PC-9 (cell line): Measurements from ENCODE around the gene DHRS7C. TPM values are rescaled to one million over a fixed set of nuclear protein-coding genes. Genes with fewer than 3 reads are reported as not detected.

Experiments
- BruUV-seq: library from RNA; stranded (reverse); fragments of 400-500 nt; replicated peaks from 2 replicates; lab custom pipeline; 2021; lab: Mats Ljungman, UMichigan
- CTCF ChIA-PET: fragments of 300-600 bp; sonication (Branson Sonifier 250); formaldehyde crosslinking; loops from one replicate; lab custom pipeline; 2022; ENCODE audit warnings: antibody characterized with exemption; lab: Charles Lee
- POLR2A ChIA-PET: fragments of 300-600 bp; sonication (Branson Sonifier 250); formaldehyde crosslinking; loops from one replicate; lab custom pipeline; 2022; ENCODE audit warnings: antibody characterized with exemption; ENCODE audit not compliant: unreplicated experiment; lab: Charles Lee
- DNase-seq, 2 experiments: peaks; one replicate each; pipeline versions ENCODE4 v3.0.0 to v3.0.0-alpha.2; 2015 to 2022; ENCODE audit warnings: mixed read lengths in 1 of 2
- H2AFZ ChIP-seq: fragments of 200-600 bp; sonication (generic); 2 replicates; pipeline ENCODE4 v1.8.1; 2017; ENCODE audit warnings: antibody characterized with exemption
- H3F3A ChIP-seq: fragments of 200-600 bp; sonication (generic); 2 replicates; pipeline ENCODE4 v1.8.1; 2017; ENCODE audit warnings: antibody characterized with exemption, mild to moderate bottlenecking, low read depth; ENCODE audit not compliant: insufficient read depth
- H3K27ac ChIP-seq: fragments of 200-600 bp; sonication (generic); 2 replicates; pipeline ENCODE4 v1.6.1; 2016; ENCODE audit warnings: mixed run types
- H3K27me3 ChIP-seq: fragments of 200-600 bp; sonication (generic); 2 replicates; pipeline ENCODE4 v1.6.1; 2016; ENCODE audit warnings: low read depth, mixed run types; ENCODE audit not compliant: insufficient read depth
- H3K36me3 ChIP-seq: fragments of 200-600 bp; sonication (generic); 2 replicates; pipeline ENCODE4 v1.6.1; 2016; ENCODE audit warnings: low read depth, mixed run types
- H3K4me1 ChIP-seq: fragments of 200-600 bp; sonication (generic); replicated peaks from 2 replicates; pipeline ENCODE4 v1.6.1; 2016; ENCODE audit warnings: mixed run types; ENCODE audit not compliant: insufficient read depth
- H3K4me2 ChIP-seq: fragments of 200-600 bp; sonication (generic); 2 replicates; pipeline ENCODE4 v1.6.1; 2017; ENCODE audit warnings: mixed run types
- H3K4me3 ChIP-seq: fragments of 200-600 bp; sonication (generic); 2 replicates; pipeline ENCODE4 v1.6.1; 2016; ENCODE audit warnings: mixed run types
- H3K79me2 ChIP-seq: fragments of 200-600 bp; sonication (generic); 2 replicates; pipeline ENCODE4 v1.6.1; 2017; ENCODE audit warnings: low read depth, mixed run types
- H3K9me2 ChIP-seq: fragments of 200-600 bp; sonication (generic); 2 replicates; pipeline ENCODE4 v1.8.1; 2017; ENCODE audit warnings: mild to moderate bottlenecking; ENCODE audit not compliant: insufficient read depth
- H3K9me3 ChIP-seq: fragments of 200-600 bp; sonication (generic); 2 replicates; pipeline ENCODE4 v1.8.1; 2016; ENCODE audit warnings: low read depth; ENCODE audit not compliant: insufficient read depth
- H4K20me1 ChIP-seq: fragments of 200-600 bp; sonication (generic); 2 replicates; pipeline ENCODE4 v1.8.1; 2017; ENCODE audit not compliant: insufficient read depth
- EZH2 ChIP-seq: fragments of 200-600 bp; sonication (generic); IDR thresholded peaks from 2 replicates; pipeline ENCODE4 v1.8.0; 2017; ENCODE audit warnings: antibody characterized with exemption, low read depth
- intact Hi-C: fragments of 100-400 bp; cut with micrococcal nuclease; formaldehyde crosslinking; loops from one replicate; pipeline ENCODE4 v1.10.0; 2022; ENCODE audit not compliant: unreplicated experiment
- total RNA-seq: library from RNA; stranded (reverse); gene quantifications from 2 replicates; pipeline ENCODE4 v1.2.3, GENCODE V29; 2021
- TF ChIP-seq, protein P1 (sequence below): fragments of 200-600 bp; sonication (generic); conservative IDR thresholded peaks from 2 replicates; pipeline ENCODE4 v1.6.1; 2017; ENCODE audit warnings: mixed run types, antibody characterized with exemption, mild to moderate bottlenecking, moderate library complexity

Gene DHRS7C
- total RNA-seq, 1 experiment from 2014 or later: not detected

DNA sequence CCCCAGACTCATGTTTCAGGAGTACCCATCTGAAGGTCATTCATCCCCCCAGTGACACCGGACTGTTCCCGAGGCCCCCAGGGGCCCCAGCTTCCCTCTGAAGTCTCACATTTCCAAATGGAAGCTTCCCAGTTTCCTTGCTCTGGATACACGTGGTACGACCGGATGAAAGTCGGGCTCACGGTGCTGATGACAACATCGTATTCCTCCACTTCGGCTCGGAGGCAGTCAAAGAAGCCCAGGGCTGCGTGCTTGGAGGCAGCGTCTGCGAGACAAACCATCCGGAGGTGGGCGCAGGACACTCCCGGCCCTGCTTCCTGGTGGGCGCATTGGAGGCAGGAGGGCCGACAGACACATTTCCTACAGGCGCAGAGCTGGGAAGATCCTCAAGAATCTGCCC lies 18.7 kb downstream of the DHRS7C start:
- no peaks in the 10 kb centered on the region for H3K27me3 ChIP-seq
- ChIA-PET CTCF (no interaction called here), POLR2A (no interaction called here)
- H3K4me1 ChIP-seq: no peaks in the 10 kb centered on the region
- H3K4me2 ChIP-seq: no peak overlapping the region
- H3K9me3 ChIP-seq: no peaks in the 10 kb centered on the region
- H3K9me2 ChIP-seq: no peaks in the 10 kb centered on the region
- H4K20me1 ChIP-seq: no peaks in the 10 kb centered on the region
- DNase-seq: no peak
- H3K36me3 ChIP-seq: no peaks in the 10 kb centered on the region
- intact Hi-C loops: no loop called here
- no peaks in the 10 kb centered on the region for H3F3A ChIP-seq
- no peak overlapping the region for H2AFZ ChIP-seq
- H3K79me2 ChIP-seq: no peaks in the 10 kb centered on the region
- H3K4me3 ChIP-seq: no peak overlapping the region
- no peak overlapping the region for H3K27ac ChIP-seq
- no TSS peak for BruUV-seq
- TF ChIP-seq, protein P1, sequence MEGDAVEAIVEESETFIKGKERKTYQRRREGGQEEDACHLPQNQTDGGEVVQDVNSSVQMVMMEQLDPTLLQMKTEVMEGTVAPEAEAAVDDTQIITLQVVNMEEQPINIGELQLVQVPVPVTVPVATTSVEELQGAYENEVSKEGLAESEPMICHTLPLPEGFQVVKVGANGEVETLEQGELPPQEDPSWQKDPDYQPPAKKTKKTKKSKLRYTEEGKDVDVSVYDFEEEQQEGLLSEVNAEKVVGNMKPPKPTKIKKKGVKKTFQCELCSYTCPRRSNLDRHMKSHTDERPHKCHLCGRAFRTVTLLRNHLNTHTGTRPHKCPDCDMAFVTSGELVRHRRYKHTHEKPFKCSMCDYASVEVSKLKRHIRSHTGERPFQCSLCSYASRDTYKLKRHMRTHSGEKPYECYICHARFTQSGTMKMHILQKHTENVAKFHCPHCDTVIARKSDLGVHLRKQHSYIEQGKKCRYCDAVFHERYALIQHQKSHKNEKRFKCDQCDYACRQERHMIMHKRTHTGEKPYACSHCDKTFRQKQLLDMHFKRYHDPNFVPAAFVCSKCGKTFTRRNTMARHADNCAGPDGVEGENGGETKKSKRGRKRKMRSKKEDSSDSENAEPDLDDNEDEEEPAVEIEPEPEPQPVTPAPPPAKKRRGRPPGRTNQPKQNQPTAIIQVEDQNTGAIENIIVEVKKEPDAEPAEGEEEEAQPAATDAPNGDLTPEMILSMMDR: no peak

DNA sequence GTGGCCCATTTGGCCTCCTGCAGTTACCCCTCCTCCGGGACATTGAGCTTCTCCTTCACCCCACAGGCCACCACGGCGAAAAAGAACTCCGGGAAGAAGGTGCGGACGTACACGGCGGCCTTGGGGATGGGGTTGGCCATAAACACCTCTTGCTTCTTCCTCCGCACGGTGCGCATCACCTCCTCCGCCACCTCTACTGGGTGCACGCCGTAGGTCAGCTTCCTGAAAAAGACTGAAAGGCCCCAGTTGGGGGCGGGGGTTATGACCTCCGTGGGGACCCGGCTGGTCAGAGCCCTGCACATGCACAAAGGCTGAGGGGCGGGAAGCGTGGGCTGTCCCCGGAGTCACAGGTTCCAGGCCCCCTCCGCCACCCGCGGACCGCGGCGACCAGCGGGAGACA lies 19.9 kb downstream of the DHRS7C start:
- no peaks in the 10 kb centered on the region for H3K36me3 ChIP-seq
- no peak overlapping the region for H3K27ac ChIP-seq
- CTCF ChIA-PET: no interaction called here
- POLR2A ChIA-PET: no interaction called here
- TF ChIP-seq, protein P1: no peak
- TF ChIP-seq EZH2: no peak
- H3K27me3 ChIP-seq: no peaks in the 10 kb centered on the region
- no peak overlapping the region for H3K4me2 ChIP-seq
- H3K79me2 ChIP-seq: no peaks in the 10 kb centered on the region
- DNase-seq: no peak
- no peaks in the 10 kb centered on the region for H3K4me1 ChIP-seq
- no peak overlapping the region for H3K4me3 ChIP-seq
- intact Hi-C loops: no loop called here
- no peaks in the 10 kb centered on the region for H4K20me1 ChIP-seq
- H3K9me2 ChIP-seq: no peaks in the 10 kb centered on the region
- H3K9me3 ChIP-seq: no peaks in the 10 kb centered on the region
- BruUV-seq: no TSS peak
- no peak overlapping the region for H2AFZ ChIP-seq
- H3F3A ChIP-seq: no peaks in the 10 kb centered on the region

DNA sequence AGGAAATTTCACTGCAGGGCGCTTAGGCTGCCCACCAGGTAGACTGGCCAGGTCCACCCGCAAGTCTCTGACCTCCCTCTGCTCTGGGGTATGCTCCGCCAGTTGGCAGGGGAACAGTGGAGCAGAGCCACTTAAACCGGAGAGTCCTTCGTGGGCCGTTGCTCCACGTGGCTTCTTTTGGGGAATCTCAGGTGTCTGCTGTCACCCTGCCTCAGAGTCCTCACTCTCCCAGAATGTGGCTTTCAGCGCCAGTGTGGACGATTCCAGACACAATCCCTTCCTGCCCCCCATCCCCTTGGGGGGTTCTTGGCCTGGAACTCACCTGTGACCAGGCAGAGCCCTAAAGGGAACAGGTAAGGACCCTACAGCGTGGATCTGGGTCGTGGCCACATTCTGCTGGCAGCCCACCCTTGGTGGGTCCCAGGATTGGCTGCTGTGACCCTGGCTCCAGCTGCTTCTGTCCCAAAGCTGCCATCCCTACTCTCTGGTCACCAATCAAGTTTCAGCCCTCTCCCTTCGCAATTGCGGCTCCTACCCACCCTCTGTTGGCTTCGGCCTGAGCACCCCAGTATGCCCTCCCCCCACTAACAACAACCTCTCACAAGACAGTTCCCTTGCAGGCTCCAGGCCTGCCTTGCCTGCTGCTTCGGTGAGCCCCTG lies 22.2 kb downstream of the DHRS7C start:
- H3K4me3 ChIP-seq: no peak overlapping the region
- DNase-seq: no peak
- no peak overlapping the region for H2AFZ ChIP-seq
- no peak overlapping the region for H3K27ac ChIP-seq
- no peaks in the 10 kb centered on the region for H3F3A ChIP-seq
- no peaks in the 10 kb centered on the region for H3K9me3 ChIP-seq
- TF ChIP-seq EZH2: no peak
- TF ChIP-seq, protein P1: no peak
- ChIA-PET CTCF (interaction anchor here (0.5 to 1.2 kb wide), 9 partner anchors 12 to 192 kb away, joined by 3 to 10 read pairs (median 5); no protein-coding TSS in a partner anchor), POLR2A (interaction anchor here (0.7 kb wide), 1 partner anchor 43 kb away, joined by 3 read pairs; no protein-coding TSS in a partner anchor)
- H3K27me3 ChIP-seq: no peaks in the 10 kb centered on the region
- intact Hi-C loops: loop anchor here (2.0 to 10.0 kb wide), 2 partner anchors 156 to 192 kb away; partner anchors contain the start of gene CFAP52
- no peaks in the 10 kb centered on the region for H3K9me2 ChIP-seq
- no peaks in the 10 kb centered on the region for H3K4me1 ChIP-seq
- no peaks in the 10 kb centered on the region for H3K79me2 ChIP-seq
- H3K4me2 ChIP-seq: no peak overlapping the region
- no peaks in the 10 kb centered on the region for H4K20me1 ChIP-seq
- no peaks in the 10 kb centered on the region for H3K36me3 ChIP-seq
- BruUV-seq: no TSS peak
